NCI-H1694 treated with DMSO at 0.1 percent for 48 hours (cell line): Measurements from ENCODE around the gene KCTD10.
A peak's percentile ranks its signal among the peaks of the same experiment; 100 is the strongest.

Source experiments
- DNase-seq: peaks from one replicate; lab custom pipeline; 2025; lab: John Stamatoyannopoulos, UW

Gene KCTD10

DNA sequence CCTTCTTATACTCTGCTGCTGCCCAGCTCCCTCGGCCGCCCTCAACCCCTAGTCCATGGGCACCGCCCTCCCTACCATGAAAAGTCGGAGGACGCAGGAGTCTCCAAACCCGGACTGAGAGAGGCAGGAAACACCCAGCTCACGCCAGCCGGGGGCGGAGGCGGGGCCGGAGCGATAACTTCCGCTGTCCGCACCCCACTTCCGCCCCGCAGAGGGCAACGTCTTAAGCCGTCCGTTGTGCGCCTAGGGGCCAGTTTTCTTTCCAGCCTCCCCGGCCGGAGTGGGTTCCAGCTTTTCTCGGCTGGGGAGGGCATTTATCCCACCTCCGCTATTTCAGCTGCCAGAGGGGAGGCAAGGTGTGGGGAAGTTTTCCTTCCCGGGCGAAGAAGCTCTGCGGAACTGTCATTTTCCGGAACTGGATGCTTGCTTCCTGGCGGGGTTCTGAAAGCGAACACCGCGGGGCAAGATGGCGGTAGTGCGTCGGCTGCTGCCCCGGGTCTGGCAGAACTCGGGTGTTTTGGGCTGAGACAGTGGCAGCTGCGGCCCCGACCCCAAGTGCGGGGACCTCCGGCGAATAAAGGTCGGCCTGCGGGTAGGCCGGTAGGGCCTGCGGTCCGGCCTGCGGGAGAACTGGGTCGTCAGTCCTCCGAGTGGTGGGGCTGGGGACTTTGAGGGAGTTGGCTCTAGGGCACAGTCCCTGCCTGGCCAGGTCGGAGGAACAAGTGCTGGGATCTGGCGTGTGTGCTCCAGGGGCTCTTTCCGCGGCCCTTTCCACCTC, at the start of gene KCTD10, which contains the start of gene UBE3B:
Gene KCTD10 (minus strand): TSS at position 116 of the 778 bp plus-strand sequence. CDS start 38 bp downstream, at position 78.
Gene UBE3B (plus strand): TSS at position 450 of the 778 bp plus-strand sequence. CDS start 5,918 bp downstream, outside the sequence.
- peak; percentile 66 for DNase-seq

DNA sequence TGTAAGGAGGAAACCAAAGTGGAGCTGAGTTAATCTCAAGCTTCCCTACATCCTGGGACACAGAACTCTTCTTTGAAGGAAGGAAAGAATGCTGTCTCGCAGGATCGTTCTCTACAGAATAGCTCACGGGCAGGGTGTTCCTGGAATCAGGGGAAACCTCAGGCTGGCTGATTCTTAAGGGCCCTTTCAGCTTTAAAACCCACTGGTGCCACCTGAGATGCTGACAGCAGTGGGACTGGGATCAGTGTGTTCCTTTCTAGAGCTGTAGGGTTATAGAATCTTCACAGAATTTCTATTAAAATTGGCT, 48.1 kb upstream of the KCTD10 start:
- DNase-seq, result no peak

DNA sequence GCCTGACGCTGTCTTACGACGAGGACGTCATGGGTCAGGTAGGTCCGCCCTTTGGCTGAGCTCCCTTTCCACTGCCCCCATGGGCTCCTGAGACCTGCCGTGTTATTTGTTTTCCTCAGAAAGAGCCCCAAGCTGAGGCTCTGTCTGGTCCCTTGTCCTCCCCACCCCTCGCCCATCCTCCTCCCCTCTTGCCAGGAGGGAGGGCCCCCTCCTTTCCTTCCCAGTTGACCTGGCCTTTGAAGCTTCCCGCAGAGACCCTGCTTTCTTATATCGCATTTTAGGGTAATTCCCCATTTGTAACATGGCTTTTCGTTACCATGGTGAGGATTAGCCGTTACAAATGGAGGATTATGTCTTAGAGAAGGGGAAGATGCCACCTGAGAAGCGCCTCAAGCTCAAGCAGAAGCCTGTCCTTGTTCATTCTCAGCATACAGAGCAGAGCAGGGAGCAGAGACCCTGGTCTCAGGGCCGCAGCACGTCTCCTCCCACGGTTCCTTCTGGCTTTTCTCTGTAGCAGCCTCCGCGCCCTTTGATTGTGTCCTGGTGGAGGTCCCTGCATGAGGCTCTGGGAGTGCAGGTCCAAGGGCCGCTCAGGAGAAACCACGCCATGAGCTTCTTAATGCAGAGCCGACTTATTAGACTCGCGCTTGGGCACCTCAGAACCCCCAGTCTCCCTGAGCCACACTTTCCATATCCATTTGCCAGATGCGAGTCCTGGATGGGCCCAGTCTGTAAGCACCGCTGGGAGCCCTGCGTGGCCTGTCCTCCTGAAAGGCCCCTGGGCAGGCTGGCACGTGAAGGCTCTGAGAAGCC, 47.6 kb upstream of the KCTD10 start:
- DNase-seq, result no peak

DNA sequence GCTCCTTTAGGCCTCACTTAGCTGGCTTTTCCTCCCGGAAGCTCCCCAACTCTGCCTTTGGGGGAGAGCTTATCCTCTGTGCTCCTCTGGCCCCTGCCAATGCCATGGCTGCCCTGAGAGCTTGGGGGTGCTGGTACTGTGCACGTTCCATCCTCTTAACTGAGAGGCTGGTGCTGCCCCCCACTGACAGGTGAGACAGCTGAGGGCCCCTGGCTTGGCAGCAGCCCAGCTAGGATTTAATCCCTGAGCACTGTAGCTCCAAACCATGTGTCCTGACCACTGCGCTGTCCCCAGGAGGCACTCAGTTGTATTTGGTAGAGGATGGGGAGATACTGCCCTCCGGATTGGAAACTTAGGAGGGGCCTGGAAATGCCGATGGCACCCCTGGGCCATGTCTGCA, 46.4 kb upstream of the KCTD10 start:
- DNase-seq, result no peak

DNA sequence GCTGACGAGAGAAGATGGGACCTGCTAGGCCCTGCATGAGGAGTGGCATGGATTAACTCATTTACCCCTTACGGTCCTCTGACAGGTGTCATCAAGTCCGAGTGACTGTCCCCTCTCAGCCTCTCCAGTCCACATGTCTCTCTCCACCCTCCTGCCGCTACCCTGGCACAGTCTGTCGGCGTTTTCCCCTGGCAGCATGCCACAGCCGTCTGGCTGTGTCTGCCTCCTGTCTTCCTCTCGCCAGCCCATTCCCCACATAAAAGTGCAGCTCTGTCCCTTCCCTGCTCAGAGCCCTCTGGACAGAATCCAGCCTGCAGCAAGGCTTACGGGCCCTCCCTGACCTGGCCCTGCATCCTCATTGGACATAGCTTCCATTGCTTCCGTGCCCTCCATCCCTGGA, 46.0 kb upstream of the KCTD10 start:
- peak; percentile 74 for DNase-seq

GRCh38 chr12:109521831-109522230, 44.7 kb upstream of the KCTD10 start:
- DNase-seq, result no peak

- no peak for DNase-seq
Observed at GRCh38 chr12:109519787-109520186, 42.7 kb upstream of the KCTD10 start.

DNA sequence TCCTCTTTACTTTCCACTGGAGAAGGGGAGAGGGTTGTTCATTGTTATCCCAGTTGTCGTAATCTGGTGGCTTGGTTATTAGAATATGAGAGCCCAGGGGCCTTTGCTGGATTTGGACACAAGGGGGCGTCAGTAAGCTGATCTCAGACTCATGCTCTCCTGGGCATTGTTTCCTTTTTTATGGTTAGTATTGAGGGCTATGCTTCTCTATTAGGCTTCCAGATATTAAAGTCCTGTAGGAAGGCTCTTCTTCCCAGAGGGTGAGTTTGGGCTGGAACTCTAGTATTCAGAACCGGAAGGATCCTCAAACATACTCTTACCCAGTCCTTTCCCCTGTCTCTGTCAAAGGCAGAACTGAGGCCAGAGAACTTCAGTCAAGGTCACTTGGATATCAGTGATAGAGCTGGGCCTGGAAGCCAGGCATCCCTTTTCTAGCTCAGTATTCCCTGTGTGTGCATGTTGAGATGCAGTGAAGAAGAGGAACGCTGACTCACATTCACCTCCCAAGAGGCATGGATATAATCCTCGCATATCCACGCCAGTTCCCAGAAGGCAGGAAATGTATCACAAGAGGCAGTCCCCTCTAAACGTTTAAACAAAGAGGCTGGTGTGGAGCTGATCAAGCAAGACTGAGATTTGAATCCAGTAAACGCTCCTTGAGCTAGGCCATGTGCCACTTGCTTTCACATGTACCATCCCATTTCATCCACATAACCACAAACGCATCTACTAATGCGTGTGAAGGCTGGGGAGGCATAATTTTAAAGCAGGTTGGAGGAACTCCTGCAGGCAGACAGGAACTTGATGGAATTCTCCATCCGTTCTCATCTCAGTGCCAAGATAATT, 41.9 kb upstream of the KCTD10 start:
- DNase-seq, result peak; percentile 36

- no peak for DNase-seq
Observed at GRCh38 chr12:109517619-109518018, 40.5 kb upstream of the KCTD10 start.

- DNase-seq, result no peak
Observed at GRCh38 chr12:109513977-109514376, 36.9 kb upstream of the KCTD10 start.

GRCh38 chr12:109513051-109513450, 36.0 kb upstream of the KCTD10 start:
- no peak for DNase-seq

DNA sequence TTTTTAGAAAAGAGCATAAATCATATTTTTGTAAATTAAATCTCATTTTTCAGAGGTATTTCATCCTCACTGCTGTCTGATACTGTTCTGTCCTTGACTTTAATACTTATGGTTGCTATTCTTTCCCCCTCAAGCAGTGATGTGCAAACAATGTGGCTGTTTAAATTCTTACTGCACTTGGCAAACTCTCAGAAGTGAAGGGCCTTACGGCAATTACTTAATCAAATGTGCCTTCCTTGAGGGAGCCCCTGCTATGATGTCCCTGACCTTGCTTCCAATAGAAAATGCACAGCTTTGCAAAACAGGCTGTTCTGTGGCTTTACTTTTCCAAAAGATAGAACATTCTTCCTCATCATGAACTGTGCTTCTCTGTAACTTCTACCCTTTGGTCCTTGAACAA, 35.5 kb upstream of the KCTD10 start:
- no peak for DNase-seq

- no peak for DNase-seq
Observed at GRCh38 chr12:109510196-109510595, 33.1 kb upstream of the KCTD10 start.

DNA sequence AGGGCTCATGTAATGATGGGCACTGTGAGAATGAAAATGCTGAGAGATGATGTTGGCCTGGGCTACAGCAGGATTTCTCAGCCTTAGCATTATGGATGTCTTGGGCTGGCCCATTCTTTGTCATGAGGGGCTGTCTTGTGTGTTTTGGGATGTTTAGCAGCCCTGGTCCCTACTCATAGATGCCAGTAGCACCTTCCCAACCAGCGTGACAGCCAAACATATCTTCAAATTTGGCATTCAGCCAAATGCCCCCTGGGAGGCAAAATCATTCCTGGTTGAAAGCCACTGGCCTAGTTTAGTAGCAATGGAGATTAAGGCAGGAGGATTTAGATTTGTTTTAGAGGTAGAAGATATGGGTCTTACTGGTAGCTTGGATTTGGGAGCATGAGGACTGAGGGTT, 27.0 kb upstream of the KCTD10 start:
- DNase-seq, result no peak

- DNase-seq, result no peak
Observed at GRCh38 chr12:109503611-109504010, 26.5 kb upstream of the KCTD10 start.

- no peak for DNase-seq
Observed at GRCh38 chr12:109502332-109502731, 25.2 kb upstream of the KCTD10 start.

GRCh38 chr12:109501299-109501698, 24.2 kb upstream of the KCTD10 start:
- no peak for DNase-seq

- no peak for DNase-seq
Observed at GRCh38 chr12:109500406-109501185, 23.5 kb upstream of the KCTD10 start.

- DNase-seq, result no peak
Observed at GRCh38 chr12:109497675-109498074, 20.6 kb upstream of the KCTD10 start.

GRCh38 chr12:109496306-109496705, 19.2 kb upstream of the KCTD10 start:
- DNase-seq, result no peak

DNA sequence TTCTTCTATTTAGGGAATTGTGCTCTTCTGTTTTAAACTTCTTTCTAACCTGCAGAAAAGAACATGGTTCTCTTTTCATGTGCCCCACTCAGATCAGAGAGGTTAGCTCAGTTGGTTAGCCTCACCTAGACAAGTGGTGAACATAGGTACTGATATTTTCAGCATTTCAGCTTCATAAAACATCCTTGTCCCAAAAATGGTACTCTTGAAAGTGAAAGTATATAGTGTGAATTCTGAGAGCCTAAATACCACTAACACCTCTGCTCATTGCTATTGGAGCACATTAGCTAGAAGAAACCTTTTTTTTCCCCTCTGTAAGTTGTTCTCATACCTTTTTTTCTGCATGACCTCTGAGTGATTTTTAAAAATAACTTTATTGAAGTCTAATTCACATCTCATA, 17.9 kb upstream of the KCTD10 start:
- DNase-seq, result no peak
